A204.1 (cell line): ENCODE measurements around the gene JARID2.

Source experiments
- FAIRE-seq: peaks from 2 replicates; lab custom pipeline; 2012; peaks lifted over from hg19 to GRCh38; lab: Jason Lieb, UNC

Gene JARID2

DNA sequence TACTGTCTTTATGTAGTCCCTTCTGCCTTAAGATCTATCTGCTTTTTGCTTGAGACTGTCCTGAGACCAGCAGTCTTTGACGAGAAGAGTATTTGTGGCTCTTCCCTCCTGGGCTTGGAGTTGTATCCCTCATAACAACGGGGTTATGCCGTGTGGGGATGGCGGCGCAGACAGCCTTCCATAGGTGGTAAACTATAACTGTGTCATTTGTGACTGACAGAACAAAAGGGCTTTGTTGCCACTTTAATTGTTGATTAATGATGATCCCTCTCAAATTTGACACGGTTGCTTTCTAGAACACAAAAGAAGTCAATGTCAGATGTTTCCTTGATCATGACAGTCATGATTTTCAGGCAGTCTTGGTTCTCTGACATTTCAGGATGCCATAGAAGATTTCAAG lies 196.6 kb downstream of the JARID2 start:
- FAIRE-seq: no peak

DNA sequence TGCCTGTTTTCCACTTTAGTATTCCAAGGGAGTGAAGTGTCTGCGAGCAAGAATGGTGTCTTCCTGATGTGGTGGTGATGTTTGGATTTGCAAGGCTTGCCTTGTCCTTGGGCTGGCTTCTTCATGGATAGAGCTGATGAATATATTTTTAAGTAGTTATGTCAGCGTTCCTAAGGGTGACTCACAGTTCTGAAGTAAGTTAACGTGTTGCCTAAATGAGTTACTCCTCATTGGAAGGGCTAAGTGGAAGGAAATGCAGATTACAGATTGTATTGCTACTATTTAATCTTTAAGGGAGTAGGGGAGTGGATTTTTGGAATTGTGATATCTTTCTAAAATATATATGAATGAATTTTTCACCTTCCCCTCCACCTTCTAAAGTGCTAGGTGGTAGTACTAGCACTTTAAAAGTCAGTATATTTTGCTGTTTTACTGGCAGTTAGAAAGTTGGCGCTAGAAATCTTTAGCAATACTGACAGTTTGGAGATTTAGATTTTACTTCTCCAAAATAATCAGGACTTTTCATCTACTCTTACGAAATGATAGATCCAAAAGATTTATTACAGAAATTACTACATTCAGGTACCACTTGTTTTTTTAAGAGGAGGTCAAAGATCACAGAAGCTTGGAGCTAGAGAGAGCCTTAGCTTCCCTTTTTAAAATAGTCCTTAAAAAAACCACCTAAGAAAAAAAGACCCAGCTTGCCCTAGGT lies 197.4 kb downstream of the JARID2 start:
- FAIRE-seq: no peak

DNA sequence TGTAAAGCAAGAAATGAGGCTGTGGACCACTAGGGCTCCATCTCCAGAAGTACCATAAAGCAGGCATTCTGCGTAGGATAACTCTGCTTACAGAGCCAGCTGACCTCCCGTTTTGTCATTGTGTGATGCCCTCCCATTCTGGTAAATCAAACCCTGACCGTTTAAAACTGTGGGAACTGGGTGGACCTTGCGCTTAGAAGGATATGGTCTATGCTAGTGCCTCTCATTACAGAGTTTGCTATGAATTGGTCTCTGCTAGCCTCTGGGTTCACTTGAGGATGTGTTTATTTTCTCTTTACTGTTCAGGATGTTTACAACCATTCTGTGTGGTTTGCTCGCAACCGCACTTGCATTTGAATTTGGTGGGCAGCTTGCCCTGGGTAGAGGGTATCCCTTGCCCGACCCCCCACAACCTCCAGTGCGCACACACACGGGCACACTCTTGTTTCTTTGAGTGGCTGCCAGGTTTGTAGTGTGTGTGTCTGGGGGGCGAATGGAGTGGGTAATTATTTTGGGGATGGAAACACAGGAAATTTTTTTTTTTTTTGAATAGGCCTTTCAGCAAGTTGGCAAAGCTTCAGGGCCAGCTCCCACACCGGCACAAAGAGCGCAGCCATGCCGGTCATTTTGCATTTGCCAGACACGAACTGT lies 198.3 kb downstream of the JARID2 start:
- no peak for FAIRE-seq

DNA sequence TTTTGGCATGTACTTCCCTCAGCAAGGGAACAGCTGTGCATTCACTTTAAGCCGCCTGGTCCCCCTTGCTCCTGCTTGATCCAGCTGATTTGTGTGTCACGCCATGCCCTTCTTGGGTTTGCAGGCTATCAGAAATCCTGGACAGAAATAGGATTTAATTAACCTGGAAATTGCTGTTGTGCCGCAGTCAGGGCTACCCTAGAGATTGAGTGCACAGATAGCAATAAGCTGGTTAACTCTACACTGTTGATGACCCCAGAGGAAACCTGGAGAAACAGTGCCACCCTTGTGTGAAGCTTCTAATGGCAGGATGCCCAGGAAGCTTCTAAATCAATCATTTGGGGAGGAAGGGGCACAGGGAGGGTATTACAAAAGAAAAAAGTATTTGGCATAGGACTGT lies 199.0 kb downstream of the JARID2 start:
- no peak for FAIRE-seq

DNA sequence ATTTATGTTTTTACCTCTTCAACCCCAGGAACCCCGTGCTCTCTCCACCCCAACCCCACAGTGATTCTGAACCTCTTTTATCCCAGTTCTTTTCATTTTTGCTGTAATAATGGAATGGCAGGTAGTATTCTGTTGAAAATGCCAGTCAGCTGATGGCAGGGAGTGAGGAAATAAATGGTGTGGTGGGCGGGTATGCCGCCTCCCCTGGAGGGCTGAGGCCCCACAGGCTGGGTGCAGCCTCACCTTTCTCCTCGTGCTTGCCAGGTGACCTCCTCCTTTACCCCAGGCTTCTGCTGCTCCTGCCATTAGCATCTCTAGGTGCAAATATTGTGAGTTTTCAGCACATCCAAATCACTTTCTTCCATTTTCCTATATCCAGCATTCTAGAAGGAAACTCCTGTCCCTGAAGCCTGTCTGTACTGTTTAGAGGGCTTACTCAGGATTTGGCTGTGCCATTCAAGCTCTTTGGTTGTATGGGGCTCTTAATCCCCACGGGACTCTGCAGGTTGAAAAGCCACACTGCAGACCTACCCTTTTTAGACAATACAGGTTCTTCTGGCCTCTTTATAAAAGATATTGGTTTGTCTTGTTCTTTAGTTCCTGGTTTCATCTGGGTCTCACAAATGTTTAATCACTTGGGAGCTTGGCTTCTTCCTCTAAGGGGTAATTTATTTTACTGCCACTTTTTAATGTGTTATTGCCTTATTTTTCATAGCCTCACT lies 201.8 kb downstream of the JARID2 start:
- FAIRE-seq: no peak

DNA sequence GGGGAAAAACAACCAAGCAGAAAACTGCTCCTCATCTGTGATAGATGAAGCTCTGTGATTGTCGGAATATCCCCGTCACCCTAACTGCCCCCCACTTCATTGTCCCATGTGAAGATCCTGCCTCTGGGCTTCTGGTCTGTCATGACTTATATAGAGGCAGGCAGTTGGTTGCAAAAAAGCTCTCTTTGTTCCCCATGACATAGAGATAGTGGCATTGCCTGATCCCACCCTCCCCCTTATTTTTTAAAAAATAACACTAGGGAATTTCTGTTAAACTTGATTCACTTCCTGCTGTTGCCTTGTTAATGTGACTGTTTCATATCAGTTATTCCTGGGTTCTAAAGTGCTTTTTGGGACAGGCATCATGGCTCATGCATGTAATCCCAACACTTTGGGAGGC lies 203.1 kb downstream of the JARID2 start:
- no peak for FAIRE-seq

DNA sequence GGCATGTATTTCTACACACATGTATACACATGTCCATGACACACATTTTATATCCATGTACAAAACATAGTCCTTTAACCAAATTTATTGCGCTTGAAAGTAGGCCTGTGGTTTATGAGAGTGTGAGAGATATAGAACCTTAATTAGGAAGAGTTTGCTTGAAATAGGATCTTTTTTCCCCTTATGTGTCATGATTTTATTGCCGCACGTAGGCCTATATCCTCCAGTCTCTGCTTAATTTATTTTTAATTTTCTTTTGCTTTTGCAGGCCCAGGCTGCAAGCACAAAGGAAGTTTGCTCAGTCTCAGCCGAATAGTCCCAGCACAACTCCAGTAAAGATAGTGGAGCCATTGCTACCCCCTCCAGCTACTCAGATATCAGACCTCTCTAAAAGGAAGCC lies 205.9 kb downstream of the JARID2 start:
- FAIRE-seq: no peak

DNA sequence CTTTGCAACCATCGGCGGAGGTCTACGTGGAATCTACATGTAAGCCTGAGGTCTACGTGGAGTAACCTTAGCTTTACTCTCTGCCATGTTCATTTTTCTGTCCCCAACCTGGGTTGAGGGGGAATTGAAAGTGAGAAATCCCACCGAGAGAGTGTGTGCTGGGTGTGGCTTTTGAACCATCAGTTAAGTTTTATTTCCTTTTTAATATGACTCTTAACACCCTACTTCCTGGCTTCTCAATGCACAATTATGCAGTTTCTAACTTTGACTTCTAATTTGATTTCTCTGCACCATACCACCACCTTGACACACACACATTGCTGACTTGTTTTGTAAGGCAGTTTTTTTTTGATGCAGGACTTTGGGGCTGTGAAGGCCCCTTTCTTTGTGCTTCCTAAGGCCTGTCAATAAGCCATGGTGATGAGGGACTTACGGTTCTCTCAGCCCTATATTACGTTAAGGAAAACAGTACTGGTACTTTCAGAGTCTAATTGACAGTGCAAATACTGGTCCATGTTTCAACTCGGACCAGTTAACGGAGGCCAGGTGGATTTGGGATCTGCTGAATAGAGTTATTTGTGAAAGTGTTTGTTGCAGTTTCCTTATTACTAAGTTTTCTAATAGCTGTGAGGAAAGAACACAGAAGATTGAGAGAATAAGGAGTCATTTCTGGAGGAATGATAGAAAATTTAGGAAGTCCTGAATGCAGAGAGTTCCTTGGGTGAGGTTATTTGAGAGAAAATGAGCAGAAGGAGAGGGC lies 206.5 kb downstream of the JARID2 start:
- no peak for FAIRE-seq

DNA sequence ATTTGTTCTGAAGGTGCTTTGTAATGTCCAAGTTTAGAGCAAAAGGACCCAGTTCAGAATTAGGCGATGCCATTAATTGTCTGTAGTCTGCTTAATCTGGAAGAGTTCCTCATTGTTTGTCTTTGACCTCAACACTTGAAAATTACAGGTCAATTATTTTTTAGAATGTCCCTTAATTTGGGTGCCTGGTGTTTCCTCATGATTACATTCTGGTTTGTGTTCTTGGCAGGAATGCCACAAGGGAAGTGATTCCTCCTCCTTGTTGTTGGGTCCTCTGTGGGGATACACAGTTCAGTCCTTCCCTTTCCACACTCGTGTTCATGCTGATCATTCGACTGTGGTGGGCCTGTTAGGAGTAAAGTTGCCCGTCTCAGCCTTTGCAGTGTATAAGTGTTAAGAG lies 207.3 kb downstream of the JARID2 start:
- no peak for FAIRE-seq

DNA sequence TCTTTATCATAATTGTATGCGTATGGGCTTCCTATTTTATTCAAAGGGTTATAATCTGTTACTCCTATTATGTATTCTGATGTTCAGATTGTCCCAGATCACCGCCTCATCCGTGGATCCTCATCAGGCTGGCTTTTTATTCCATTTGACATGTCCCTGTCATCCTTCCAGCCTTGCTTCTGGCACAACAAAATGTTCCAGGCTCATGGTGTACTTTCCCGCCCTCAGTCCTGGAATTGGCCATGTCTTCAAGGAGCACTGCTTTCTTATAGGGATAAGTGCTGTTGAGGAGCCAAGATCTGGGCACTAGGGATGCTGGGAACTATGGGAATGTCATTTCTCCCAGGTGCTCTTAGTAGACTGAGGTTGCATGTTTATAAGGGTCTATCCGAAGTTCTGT lies 207.8 kb downstream of the JARID2 start:
- FAIRE-seq: no peak

DNA sequence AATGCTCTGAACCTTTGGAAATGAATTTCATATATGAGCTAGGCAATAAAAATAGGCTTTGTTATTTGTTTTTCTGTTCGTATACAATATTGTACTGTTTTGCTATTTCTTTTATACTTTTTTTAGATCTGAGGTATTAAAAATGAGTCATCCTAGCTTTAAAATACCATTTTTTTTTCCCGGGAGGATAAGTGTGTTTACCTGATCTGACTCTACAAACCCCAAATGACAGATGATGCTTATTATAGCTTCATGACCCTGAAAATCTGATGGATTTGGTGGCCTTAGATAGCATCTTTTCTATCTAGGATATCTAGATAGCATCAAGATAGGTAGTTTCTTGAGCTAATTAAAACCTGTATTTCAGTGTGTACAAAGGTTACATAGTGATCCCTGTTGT lies 210.6 kb downstream of the JARID2 start:
- FAIRE-seq: no peak

DNA sequence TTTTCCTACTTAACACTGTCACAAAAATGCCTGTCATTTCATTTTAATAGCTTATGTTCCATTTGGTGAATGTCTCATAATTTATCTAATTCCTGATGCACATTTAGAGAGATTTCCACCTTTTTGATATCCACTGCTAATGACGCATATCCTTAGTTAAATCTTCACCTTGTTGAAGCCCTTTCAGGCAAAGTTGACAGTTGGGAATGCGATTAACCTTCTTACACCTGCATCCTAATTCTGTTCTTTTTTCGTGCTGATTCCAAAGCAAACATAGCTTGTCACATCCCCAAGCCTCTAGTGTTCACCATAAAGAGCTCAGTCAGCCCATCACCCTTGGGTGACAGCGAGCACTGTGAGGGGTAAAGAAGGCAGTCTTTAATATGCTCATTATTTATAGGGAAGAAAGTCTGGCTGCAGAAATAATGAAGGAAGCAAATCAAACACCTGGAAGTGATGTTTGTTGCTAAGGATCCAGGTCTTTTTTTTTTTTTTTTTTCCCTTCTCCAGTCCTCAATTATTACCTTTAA lies 211.3 kb downstream of the JARID2 start:
- FAIRE-seq: no peak

DNA sequence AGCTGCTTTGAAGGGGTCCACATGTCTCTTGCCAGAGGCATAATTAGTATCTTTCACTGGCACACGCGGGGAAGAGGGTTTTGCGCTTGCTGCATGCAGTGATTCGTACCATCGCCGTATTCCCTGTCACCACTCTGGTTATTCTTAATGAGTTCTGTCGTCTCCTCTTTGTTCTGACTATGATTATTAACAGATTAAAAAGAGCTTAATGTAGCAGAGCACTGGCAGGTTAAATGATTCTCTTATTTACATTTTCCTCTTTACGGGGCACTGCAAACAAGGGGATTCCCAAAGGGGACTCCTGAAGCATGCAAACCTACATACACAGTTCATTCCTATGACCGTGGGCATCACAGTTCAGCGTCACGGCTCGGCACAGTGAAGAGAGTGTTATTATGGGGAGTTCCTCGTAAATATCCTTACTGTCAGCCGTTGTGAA lies 212.2 kb downstream of the JARID2 start:
- FAIRE-seq: no peak

DNA sequence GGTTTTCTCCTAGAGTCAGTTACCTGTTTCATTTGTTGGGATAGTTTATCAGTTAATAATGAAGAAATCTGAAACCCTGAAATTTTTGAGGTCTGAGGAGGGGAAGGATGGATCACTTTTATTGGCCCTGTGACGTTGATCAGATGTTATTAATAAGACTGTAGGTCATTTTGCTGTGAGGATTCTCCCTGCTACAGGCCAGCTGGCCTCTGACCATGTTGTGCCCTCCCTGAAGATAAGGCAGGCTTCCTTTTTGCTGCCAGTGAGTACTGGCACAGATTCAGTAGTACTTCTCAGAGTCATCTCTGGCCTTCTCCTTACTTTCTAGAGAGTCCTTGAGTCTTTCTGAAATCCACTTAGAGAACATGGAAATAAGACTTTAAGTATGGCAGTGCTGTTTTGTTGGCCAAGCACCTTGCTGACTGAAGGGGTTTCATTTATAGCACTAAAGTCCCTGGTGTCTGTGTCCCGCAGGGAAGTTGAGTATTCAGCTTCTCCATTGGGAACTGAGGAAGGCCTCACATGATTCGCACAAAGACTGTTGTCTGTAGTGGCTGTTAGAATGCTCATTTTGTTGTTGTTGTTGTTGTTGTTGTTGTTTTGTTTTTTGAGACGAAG lies 214.3 kb downstream of the JARID2 start:
- no peak for FAIRE-seq

DNA sequence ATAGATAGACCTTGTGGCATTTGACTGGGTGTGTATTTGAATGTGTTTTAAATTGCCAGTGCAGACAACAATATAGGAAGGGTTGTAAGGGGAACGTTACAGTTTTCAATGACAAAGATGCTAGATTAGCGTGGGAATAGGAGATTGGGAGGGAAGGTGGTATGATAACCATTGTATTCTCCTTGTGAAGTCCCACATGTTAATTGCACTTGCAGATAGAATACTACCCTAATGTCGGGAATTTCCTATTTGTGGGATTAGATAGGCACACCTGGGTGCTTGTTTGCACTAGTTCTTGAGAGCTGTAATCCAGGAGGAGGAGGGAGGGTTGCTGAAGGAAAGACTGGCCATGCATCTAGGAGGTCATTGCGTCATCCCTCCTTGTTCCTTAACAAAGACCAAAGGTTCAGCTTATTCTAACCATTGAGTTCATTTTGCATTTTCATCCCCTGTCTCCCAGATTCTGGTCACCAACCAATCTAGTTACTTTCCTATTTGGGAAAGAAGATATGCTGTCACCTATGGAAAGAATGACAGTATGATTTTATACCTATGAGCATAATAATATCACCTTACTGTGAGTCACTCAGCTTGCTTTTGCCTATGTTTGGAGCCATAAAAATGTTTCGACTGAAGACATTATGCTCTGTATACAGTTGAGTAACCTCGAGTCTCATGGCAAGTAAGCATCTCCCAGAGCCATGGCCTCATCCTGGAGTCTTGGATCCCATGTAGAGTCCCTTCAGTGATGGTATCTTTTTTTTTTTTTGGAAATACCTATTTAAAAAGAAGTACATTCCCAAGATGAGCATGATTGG lies 215.5 kb downstream of the JARID2 start:
- FAIRE-seq: no peak

DNA sequence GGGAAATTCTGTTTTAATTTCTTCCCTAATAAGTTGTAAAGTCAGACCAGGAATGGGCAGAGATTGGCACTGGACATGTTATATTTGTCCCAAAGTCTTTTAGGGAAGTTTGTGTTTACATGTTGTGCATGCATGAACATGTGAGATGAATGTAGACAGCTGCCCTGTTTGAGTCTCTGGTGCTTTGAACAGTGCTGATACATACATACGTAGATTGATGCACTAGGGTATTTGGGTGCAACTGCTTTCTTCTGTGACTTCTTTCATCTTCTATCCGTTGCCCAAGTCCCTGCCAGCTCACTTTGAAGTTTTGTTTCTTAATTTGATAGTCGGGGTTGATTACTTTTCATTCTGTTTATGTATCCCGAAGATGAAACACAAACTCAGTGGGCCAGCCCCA lies 216.4 kb downstream of the JARID2 start:
- FAIRE-seq: no peak

DNA sequence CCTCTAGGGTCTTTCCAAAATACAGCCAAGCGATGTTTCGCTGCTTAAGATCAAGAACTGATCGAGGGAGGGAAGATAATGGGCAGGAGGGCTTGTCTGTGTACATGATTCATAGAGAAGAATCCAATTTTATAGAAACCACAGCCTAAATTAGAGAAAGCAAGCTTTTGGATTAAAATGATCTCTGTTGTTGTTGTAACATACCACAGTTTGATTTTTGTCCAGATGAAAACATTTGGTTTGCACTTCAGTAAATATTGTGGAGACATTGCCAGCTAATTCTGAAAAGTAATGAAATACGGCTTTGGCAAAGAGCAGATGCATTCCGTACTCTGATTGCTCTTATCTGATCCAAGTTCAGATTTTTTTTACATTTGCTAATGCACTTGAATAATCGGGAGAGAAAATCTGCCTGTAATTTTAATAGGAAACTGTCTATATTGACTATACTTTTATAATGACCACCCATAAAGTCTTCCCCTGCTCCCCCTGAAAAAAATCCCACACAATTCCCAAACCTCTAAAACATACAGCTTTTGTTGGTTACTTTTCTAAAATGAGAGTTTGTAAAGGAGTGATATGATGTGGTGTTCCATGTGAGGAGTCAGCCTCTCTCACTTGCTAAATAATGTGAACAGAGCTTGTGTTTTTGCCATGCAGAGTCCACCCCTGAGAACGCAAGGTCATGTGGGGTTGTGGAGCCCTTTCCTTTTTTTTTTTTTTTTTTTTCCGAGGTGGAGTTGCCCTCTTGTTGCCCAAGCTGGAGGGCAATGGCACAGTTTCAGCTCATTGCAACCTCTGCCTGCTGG lies 217.1 kb downstream of the JARID2 start:
- FAIRE-seq: no peak

DNA sequence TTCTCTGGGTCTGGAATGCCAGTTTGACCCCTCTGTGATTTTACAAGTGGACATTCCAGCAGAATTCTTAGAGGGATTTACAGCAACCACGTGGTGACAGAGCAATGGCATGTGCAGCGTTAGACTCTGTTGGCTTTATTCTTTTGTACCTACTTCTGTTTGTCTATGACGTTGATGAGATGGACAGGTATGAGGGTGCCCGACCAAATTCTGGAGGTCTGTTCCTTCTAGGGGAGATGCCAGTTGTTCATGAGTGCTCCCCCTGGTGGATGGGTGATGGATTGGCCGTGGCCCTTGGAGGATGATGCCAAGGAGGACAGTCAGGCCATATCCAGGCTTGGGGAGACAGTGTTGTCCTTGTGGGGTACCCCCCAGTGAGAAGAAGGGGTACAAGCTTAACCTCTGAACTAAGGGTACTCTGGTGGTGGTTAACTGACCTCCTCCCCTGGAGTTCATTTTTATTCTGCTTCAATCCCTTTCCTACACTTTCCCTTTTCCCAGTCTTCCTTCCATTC lies 218.4 kb downstream of the JARID2 start:
- FAIRE-seq: no peak

DNA sequence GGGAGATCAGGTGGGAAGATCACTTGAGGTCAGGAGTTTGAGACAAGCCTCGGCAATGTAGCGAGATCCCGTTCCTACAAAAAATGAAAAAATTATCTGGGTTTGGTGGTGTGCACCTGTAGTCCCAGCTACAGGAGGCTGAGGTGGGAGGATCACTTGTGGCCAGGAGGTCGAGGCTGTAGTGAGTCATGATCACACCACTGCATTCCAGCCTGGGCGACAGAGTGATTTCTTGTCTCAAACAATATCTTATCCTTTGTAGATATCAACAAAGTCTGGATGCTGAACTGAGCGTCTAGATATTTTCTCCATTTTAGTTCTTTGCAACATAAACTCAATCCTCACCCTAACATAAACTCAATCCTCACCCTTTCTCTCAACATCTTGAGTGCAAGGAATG lies 219.3 kb downstream of the JARID2 start:
- no peak for FAIRE-seq

DNA sequence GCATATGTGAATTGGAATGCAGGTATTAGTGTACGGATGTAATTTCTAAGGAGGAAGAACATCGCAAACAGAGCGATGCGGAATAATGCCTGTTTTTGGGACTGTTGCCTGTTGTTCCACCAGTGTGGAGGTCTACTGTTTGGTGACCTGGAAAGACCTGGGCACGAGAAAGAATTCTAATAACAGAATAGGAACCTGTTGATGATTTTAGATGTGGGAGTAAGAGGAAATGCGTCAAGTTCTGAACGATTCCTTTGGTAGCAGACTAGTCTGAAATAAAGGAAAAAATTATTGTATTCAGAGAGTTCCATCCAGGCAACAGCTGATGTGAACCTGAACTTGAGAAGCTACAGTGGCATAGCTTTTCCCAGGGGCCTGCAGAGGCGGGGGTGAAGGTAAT lies 224.9 kb downstream of the JARID2 start:
- no peak for FAIRE-seq
